Liver (tissue), 9 donors: Measurements from ENCODE around the gene FALEC. TPM values are rescaled to one million over a fixed set of nuclear protein-coding genes. Genes with fewer than 3 reads are reported as not detected.

Source experiments
- DNase-seq: peaks from one replicate; pipeline ENCODE4 v3.0.0-alpha.2; 2017; ENCODE audit warnings: low spot score
- H3K27ac ChIP-seq, 2 donors: one replicate each; pipeline ENCODE4 v1.7.0; 2013; ENCODE audit warnings: inconsistent platforms in 2 of 2, low read length in 2 of 2, control low read depth in 1 of 2, low read depth in 1 of 2, mild to moderate bottlenecking in 1 of 2
- H3K27me3 ChIP-seq, 4 donors: one replicate each; pipeline versions ENCODE4 v1.6.1 to v1.7.0; 2013; ENCODE audit warnings: low read length in 3 of 4, inconsistent platforms in 1 of 4, mild to moderate bottlenecking in 1 of 4, moderate library complexity in 1 of 4; ENCODE audit not compliant: control insufficient read depth in 4 of 4, insufficient read depth in 4 of 4
- H3K36me3 ChIP-seq, 4 donors: one replicate each; pipeline versions ENCODE4 v1.6.1 to v1.7.0; 2013; ENCODE audit warnings: low read length in 3 of 4, mild to moderate bottlenecking in 3 of 4, low read depth in 1 of 4, moderate library complexity in 1 of 4; ENCODE audit not compliant: control insufficient read depth in 4 of 4, insufficient read depth in 3 of 4
- H3K4me1 ChIP-seq, 4 donors: one replicate each; pipeline versions ENCODE4 v1.6.1 to v1.7.0; 2013; ENCODE audit warnings: low read length in 3 of 4, mild to moderate bottlenecking in 3 of 4, moderate library complexity in 1 of 4; ENCODE audit not compliant: control insufficient read depth in 4 of 4, insufficient read depth in 4 of 4
- H3K4me3 ChIP-seq, 3 donors: one replicate each; pipeline versions ENCODE4 v1.6.1 to v1.7.0; 2013; ENCODE audit warnings: low read length in 3 of 3, control low read depth in 1 of 3, low read depth in 1 of 3, mild to moderate bottlenecking in 1 of 3
- H3K9ac ChIP-seq, 2 donors: one replicate each; pipeline ENCODE4 v1.7.0; 2013; ENCODE audit warnings: low read length in 2 of 2, mild to moderate bottlenecking in 2 of 2, moderate library complexity in 2 of 2, control low read depth in 1 of 2, low read depth in 1 of 2
- H3K9me3 ChIP-seq, 4 donors: one replicate each; pipeline versions ENCODE4 v1.6.1 to v1.7.0; 2013; ENCODE audit warnings: low read length in 3 of 4; ENCODE audit not compliant: control insufficient read depth in 4 of 4
- EGR1 ChIP-seq, 2 donors: IDR thresholded peaks; 2 replicates each; pipeline ENCODE4 v1.6.1; 2016 to 2018; ENCODE audit warnings: antibody characterized with exemption in 2 of 2, low read depth in 2 of 2
- FOXA2 ChIP-seq: IDR thresholded peaks from 2 replicates; pipeline ENCODE4 v1.6.1; 2016; ENCODE audit warnings: antibody characterized with exemption
- GABPA ChIP-seq, 2 donors: IDR thresholded peaks in 1 of 2; conservative IDR thresholded peaks in 1 of 2; 2 replicates each; pipeline ENCODE4 v1.6.1; 2016; ENCODE audit warnings: antibody characterized with exemption in 2 of 2, mild to moderate bottlenecking in 1 of 2, moderate library complexity in 1 of 2
- HNF4A ChIP-seq, 2 donors: conservative IDR thresholded peaks; 2 replicates each; pipeline ENCODE4 v1.6.1; 2016; ENCODE audit warnings: antibody characterized with exemption in 2 of 2, mild to moderate bottlenecking in 2 of 2
- HNF4G ChIP-seq: IDR thresholded peaks from 2 replicates; pipeline ENCODE4 v1.6.1; 2016; ENCODE audit warnings: antibody characterized with exemption
- JUND ChIP-seq, 2 donors: IDR thresholded peaks; 2 replicates each; pipeline ENCODE4 v1.6.1; 2016; ENCODE audit warnings: antibody characterized with exemption in 2 of 2
- NR2F2 ChIP-seq: IDR thresholded peaks from 2 replicates; pipeline ENCODE4 v1.6.1; 2016; ENCODE audit warnings: antibody characterized with exemption
- RAD21 ChIP-seq, 2 donors: IDR thresholded peaks; 2 replicates each; pipeline ENCODE4 v1.6.1; 2016; ENCODE audit warnings: antibody characterized with exemption in 2 of 2, mild to moderate bottlenecking in 2 of 2
- RXRA ChIP-seq, 2 donors: IDR thresholded peaks; 2 replicates each; pipeline ENCODE4 v1.6.1; 2017 to 2018; ENCODE audit warnings: antibody characterized with exemption in 2 of 2, mild to moderate bottlenecking in 1 of 2
- SP1 ChIP-seq: IDR thresholded peaks from 2 replicates; pipeline ENCODE4 v1.6.1; 2018; ENCODE audit warnings: antibody characterized with exemption, mild to moderate bottlenecking
- WGBS: extraction: QIAGEN DNeasy Blood & Tissue Kit; methylation state at CpG from one replicate; pipeline ENCODE4 v1.1.7; 2013; 5-methylcytosine and 5-hydroxymethylcytosine counted together
- polyA plus RNA-seq, 2 donors: library from polyadenylated mRNA; stranded (reverse) in 1 of 2; unstranded in 1 of 2; fragments of 200-250 nt in 1 of 2; fragments of >200 nt in 1 of 2; fragmentation: Nextera tagmentation in 1 of 2; extraction: Ambion mirVana in 1 of 2; gene quantifications; one replicate each; pipeline versions ENCODE4 v1.2.1 to v1.2.3, GENCODE V29; 2013 to 2015
- total RNA-seq, 2 donors: library from RNA; depleted of rRNA; stranded (reverse); fragments of >200 nt; gene quantifications; one replicate each; pipeline ENCODE4 v1.2.3, GENCODE V29; 2014
- TF ChIP-seq, protein P1 (sequence below): IDR thresholded peaks from 2 replicates; pipeline ENCODE4 v1.6.1; 2016; ENCODE audit warnings: antibody characterized with exemption
- TF ChIP-seq, protein P2 (sequence below): IDR thresholded peaks from 2 replicates; pipeline ENCODE4 v1.6.1; 2016; ENCODE audit warnings: antibody characterized with exemption
- TF ChIP-seq, protein P3 (sequence below): fragments of 150-350 bp; IDR thresholded peaks from 2 replicates; pipeline ENCODE4 v1.5.1; 2017; ENCODE audit warnings: improper control_type of control experiment, low read depth, low read length; ENCODE audit not compliant: missing input control
- TF ChIP-seq, protein P4 (sequence below): IDR thresholded peaks from 2 replicates; pipeline ENCODE4 v1.6.1; 2016; ENCODE audit warnings: antibody characterized with exemption
- TF ChIP-seq, protein P5 (sequence below): IDR thresholded peaks from 2 replicates; pipeline ENCODE4 v1.6.1; 2016; ENCODE audit warnings: antibody characterized with exemption, mild to moderate bottlenecking
- donor health status: healthy.
- donor health status: healthy.
- donor health status: healthy.
- donor health status: healthy.
- donor health status: healthy.

FALEC gene
- total and polyA plus RNA-seq, 4 donors = not detected

DNA sequence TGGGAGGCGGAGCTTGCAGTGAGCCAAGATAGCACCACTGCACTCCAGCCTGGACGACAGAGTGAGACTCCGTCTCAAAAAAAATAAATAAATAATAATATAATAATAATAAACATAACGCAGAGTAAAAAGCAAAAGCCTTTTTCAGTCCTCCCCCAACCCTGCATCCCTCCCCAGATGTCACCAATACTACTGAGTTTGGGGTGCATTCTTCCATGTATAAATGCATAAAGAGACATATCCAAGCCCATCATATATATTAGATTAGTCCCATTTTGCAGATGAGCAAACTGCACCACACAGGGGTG lies 32.7 kb downstream of the FALEC start:
- TF ChIP-seq EGR1 (IDR thresholded peaks at IDR 0.05; ENCODE audit: low read depth in 2 of 2) = no peak
- TF ChIP-seq HNF4A (conservative IDR thresholded peaks at IDR 0.05) = no peak
- TF ChIP-seq, protein P1, sequence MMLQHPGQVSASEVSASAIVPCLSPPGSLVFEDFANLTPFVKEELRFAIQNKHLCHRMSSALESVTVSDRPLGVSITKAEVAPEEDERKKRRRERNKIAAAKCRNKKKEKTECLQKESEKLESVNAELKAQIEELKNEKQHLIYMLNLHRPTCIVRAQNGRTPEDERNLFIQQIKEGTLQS = no peak
- TF ChIP-seq, protein P2, sequence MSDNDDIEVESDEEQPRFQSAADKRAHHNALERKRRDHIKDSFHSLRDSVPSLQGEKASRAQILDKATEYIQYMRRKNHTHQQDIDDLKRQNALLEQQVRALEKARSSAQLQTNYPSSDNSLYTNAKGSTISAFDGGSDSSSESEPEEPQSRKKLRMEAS = no peak
- no peak for TF ChIP-seq RAD21 (IDR thresholded peaks at IDR 0.05)
- no peak for TF ChIP-seq RXRA (IDR thresholded peaks at IDR 0.05)
- no peak for TF ChIP-seq JUND (IDR thresholded peaks at IDR 0.05)
- H3K4me1 ChIP-seq = peaks cover 17 to 45% (median 25%) of the 10 kb centered on the region in 4 donors
- no peak for DNase-seq
- WGBS = 42% methylated on average over 4 of the region's 4 CpGs
- peak overlapping the region; percentile 87 to 89 for H3K27ac ChIP-seq
- H3K9ac ChIP-seq = peak overlapping the region in 1 of 2 donors; percentile 68
- peak overlapping the region in 2 of 3 donors; percentile 61 to 68 for H3K4me3 ChIP-seq
- no peaks in the 10 kb centered on the region for H3K27me3 ChIP-seq
- no peaks in the 10 kb centered on the region for H3K36me3 ChIP-seq
- no peaks in the 10 kb centered on the region for H3K9me3 ChIP-seq

DNA sequence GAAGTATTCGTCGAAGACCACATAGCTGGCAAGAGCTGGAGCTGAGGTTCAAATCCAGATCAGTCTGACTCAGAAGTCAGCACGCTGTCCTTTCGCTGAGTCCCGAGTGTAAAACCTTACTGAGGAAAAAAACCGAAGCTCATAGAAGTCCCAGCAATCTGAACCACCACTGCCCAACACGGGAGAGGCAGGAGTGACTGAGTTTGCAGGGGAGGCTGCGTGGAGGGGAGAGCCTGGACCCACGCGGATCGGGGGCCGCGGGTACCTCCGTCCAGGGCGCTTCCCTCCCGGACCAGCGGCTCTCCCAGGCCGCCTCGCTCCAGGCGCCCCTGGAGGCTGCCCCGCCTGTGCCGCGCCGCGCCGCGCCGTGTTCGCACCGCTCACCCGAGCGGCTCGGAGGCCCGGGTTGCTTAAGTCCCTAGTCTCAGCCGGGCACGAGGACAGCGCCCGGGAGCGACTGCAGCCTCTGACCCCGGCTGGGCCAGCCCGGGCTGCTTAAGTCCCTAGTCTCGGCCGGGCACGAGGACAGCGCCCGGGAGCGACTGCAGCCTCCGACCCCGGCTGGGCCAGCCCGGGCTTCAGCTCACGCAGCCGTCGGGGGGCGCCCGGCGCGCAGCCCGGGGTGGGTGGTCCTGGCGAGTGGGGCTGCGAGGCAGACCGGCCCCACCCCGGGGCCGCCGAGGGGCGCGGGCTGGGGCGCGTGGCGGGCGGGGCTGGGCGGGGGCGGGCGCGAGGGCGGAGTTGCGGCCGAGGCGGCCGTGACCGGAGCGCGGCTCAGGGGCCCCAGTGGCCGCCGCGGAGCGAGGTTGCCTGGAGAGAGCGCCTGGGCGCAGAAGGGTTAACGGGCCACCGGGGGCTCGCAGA lies 33.3 kb downstream of the FALEC start, which contains the start of gene ADAMTSL4:
Gene ADAMTSL4 (plus strand): TSS at position 777 of the 864 bp plus-strand sequence. CDS start 2,881 bp downstream, outside the sequence.
- Histone ChIP-seq H3K36me3 (no peaks in the 10 kb centered on the region), H3K4me1 (peaks cover 14 to 45% (median 28%) of the 10 kb centered on the region in 4 donors), H3K9ac (peak within 1 kb of the TSS; percentile 28 to 68), H3K27ac (peak within 1 kb of the TSS; percentile 87 to 89), H3K4me3 (peak within 1 kb of the TSS; percentile 54 to 68 (median 61)), H3K9me3 (no peaks in the 10 kb centered on the region), H3K27me3 (no peaks in the 10 kb centered on the region)
- DNase-seq = peak; percentile 76
- TF ChIP-seq, protein P3, sequence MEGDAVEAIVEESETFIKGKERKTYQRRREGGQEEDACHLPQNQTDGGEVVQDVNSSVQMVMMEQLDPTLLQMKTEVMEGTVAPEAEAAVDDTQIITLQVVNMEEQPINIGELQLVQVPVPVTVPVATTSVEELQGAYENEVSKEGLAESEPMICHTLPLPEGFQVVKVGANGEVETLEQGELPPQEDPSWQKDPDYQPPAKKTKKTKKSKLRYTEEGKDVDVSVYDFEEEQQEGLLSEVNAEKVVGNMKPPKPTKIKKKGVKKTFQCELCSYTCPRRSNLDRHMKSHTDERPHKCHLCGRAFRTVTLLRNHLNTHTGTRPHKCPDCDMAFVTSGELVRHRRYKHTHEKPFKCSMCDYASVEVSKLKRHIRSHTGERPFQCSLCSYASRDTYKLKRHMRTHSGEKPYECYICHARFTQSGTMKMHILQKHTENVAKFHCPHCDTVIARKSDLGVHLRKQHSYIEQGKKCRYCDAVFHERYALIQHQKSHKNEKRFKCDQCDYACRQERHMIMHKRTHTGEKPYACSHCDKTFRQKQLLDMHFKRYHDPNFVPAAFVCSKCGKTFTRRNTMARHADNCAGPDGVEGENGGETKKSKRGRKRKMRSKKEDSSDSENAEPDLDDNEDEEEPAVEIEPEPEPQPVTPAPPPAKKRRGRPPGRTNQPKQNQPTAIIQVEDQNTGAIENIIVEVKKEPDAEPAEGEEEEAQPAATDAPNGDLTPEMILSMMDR = no peak
- peak; percentile 15 to 29 for TF ChIP-seq RXRA (IDR thresholded peaks at IDR 0.05)
- TF ChIP-seq HNF4G = no peak
- TF ChIP-seq RAD21 (IDR thresholded peaks at IDR 0.05) = peak in 1 of 2 donors; percentile 26
- TF ChIP-seq, protein P4, sequence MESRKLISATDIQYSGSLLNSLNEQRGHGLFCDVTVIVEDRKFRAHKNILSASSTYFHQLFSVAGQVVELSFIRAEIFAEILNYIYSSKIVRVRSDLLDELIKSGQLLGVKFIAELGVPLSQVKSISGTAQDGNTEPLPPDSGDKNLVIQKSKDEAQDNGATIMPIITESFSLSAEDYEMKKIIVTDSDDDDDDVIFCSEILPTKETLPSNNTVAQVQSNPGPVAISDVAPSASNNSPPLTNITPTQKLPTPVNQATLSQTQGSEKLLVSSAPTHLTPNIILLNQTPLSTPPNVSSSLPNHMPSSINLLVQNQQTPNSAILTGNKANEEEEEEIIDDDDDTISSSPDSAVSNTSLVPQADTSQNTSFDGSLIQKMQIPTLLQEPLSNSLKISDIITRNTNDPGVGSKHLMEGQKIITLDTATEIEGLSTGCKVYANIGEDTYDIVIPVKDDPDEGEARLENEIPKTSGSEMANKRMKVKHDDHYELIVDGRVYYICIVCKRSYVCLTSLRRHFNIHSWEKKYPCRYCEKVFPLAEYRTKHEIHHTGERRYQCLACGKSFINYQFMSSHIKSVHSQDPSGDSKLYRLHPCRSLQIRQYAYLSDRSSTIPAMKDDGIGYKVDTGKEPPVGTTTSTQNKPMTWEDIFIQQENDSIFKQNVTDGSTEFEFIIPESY = no peak
- no peak for TF ChIP-seq EGR1 (IDR thresholded peaks at IDR 0.05; ENCODE audit: low read depth in 2 of 2)
- TF ChIP-seq SP1 = no peak
- TF ChIP-seq NR2F2 = no peak
- no peak for TF ChIP-seq FOXA2
- TF ChIP-seq GABPA (IDR thresholded peaks at IDR 0.05 in 1 of 2, conservative IDR thresholded peaks at IDR 0.05 in 1 of 2) = no peak
- peak in 1 of 2 donors; percentile 37 for TF ChIP-seq HNF4A (conservative IDR thresholded peaks at IDR 0.05)
- TF ChIP-seq, protein P5, sequence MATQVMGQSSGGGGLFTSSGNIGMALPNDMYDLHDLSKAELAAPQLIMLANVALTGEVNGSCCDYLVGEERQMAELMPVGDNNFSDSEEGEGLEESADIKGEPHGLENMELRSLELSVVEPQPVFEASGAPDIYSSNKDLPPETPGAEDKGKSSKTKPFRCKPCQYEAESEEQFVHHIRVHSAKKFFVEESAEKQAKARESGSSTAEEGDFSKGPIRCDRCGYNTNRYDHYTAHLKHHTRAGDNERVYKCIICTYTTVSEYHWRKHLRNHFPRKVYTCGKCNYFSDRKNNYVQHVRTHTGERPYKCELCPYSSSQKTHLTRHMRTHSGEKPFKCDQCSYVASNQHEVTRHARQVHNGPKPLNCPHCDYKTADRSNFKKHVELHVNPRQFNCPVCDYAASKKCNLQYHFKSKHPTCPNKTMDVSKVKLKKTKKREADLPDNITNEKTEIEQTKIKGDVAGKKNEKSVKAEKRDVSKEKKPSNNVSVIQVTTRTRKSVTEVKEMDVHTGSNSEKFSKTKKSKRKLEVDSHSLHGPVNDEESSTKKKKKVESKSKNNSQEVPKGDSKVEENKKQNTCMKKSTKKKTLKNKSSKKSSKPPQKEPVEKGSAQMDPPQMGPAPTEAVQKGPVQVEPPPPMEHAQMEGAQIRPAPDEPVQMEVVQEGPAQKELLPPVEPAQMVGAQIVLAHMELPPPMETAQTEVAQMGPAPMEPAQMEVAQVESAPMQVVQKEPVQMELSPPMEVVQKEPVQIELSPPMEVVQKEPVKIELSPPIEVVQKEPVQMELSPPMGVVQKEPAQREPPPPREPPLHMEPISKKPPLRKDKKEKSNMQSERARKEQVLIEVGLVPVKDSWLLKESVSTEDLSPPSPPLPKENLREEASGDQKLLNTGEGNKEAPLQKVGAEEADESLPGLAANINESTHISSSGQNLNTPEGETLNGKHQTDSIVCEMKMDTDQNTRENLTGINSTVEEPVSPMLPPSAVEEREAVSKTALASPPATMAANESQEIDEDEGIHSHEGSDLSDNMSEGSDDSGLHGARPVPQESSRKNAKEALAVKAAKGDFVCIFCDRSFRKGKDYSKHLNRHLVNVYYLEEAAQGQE = peak; percentile 26
- under 1% methylated on average over 91 of the region's 91 CpGs for WGBS
